BLaER1 (cell line): Measurements from ENCODE around the gene DPH3.

Experiments used
- H3K27ac ChIP-seq: shearing (Covaris generic); formaldehyde crosslinking; 2 replicates; pipeline ENCODE4 v1.8.1; 2022
- H3K27me3 ChIP-seq: shearing (Covaris generic); formaldehyde crosslinking; 2 replicates; pipeline ENCODE4 v1.8.1; 2022
- H3K36me3 ChIP-seq: shearing (Covaris generic); formaldehyde crosslinking; 2 replicates; pipeline ENCODE4 v1.8.1; 2022
- H3K4me1 ChIP-seq: shearing (Covaris generic); formaldehyde crosslinking; 2 replicates; pipeline ENCODE4 v1.8.1; 2022
- H3K4me2 ChIP-seq: shearing (Covaris generic); formaldehyde crosslinking; 2 replicates; pipeline ENCODE4 v1.8.1; 2022
- H3K4me3 ChIP-seq: shearing (Covaris generic); formaldehyde crosslinking; 2 replicates; pipeline ENCODE4 v1.8.1; 2022
- H3K9ac ChIP-seq: shearing (Covaris generic); formaldehyde crosslinking; 2 replicates; pipeline ENCODE4 v1.8.1; 2022
- H3K9me3 ChIP-seq: shearing (Covaris generic); formaldehyde crosslinking; 2 replicates; pipeline ENCODE4 v1.8.1; 2022
- H4K20me1 ChIP-seq: shearing (Covaris generic); formaldehyde crosslinking; 2 replicates; pipeline ENCODE4 v1.8.1; 2022
- Cebpa-rat ChIP-seq: shearing (Covaris generic); IDR thresholded peaks from 2 replicates; pipeline ENCODE4 v1.8.1; 2022

The DPH3 gene

DNA sequence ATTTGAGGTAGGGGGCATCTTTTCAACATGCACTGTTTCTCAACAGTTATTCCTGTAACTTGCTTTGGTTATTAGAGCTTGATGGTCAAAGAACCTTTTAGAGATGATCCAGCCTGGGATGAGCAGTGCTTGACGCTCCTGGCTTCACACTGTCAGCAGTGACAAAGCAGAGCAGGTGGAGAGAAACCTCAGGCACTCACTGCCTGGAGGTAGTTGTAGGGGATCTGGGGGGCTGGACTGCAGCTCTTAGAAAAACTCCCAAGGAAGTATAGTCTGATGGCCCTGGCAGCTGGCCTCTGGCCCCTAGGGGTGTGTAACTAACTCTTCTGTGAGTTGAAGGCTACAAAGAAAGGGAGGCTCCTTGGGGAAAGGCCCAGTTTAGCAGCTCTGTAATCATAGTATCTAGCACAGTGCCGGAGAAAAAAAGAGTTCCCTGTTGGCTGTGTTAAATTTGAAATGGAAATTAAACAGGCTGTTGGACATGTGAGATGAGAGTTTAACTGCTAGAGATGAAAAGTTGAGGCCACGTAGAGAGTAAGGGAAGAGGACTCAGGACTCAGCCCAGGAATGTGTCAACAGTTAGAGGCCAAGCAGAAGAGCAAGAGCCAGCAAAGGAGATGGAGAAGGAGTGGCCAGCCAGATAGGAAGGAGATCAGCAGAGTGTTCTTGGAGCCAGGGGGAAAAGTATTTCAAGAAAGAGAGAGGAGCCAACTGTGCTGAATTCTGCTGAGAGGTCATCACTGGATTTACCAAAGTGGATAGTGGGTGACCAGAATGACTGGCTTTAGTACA, 14.5 kb upstream of the DPH3 start:
- Histone ChIP-seq H3K9me3 (no peaks in the 10 kb centered on the region), H3K27me3 (no peaks in the 10 kb centered on the region), H3K36me3 (peaks cover 53% of the 10 kb centered on the region), H3K27ac (no peak overlapping the region), H3K4me3 (no peak overlapping the region), H4K20me1 (no peaks in the 10 kb centered on the region), H3K4me1 (no peaks in the 10 kb centered on the region), H3K4me2 (no peak overlapping the region), H3K9ac (no peak overlapping the region)
- no peak for TF ChIP-seq Cebpa-rat

DNA sequence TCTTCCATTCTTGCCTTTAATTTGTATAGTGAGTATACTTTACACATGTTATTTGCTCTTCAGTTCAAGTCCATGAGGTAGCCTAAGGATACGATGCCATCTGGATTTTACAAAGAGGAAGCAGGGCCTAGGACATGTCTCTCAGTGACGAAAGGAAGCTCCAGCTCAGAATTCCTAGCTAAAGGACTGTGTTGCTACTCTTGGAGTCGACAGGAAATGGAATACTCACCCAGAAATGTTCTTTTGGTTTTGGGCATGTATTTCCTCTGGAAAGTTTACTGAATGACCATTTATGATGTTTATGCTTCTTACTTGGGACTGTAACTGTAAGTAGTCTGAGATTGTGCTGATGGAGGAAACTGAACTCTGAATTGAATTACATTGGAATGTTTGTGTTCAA, 12.7 kb upstream of the DPH3 start:
- Histone ChIP-seq H3K9me3 (no peaks in the 10 kb centered on the region), H3K27me3 (no peaks in the 10 kb centered on the region), H3K4me1 (no peaks in the 10 kb centered on the region), H3K4me2 (no peak overlapping the region), H3K36me3 (peaks cover 42% of the 10 kb centered on the region), H3K4me3 (no peak overlapping the region), H3K27ac (no peak overlapping the region), H4K20me1 (no peaks in the 10 kb centered on the region), H3K9ac (no peak overlapping the region)
- TF ChIP-seq Cebpa-rat = no peak

DNA sequence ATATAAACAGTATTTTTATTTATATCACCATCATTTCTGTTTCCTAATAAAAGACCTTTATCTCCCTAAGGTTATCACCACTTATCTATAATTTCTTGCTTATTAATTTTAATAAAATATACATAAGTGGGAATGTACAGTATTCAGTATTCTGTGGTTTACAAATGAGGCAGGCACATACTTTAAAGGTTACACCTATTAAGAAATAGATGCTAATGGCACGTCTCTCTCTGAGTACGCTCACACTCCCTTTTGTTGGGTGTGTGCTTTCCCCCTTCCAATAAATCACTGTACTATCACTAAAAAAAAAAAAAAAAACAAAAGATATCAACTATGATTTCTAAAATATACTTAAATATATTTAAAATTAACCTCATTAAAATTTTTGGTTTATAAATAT, 9.1 kb upstream of the DPH3 start:
- no peaks in the 10 kb centered on the region for H3K27me3 ChIP-seq
- H3K27ac ChIP-seq = no peak overlapping the region
- H3K9me3 ChIP-seq = no peaks in the 10 kb centered on the region
- no peaks in the 10 kb centered on the region for H3K4me1 ChIP-seq
- TF ChIP-seq Cebpa-rat = no peak
- H4K20me1 ChIP-seq = no peaks in the 10 kb centered on the region
- peaks cover 46% of the 10 kb centered on the region for H3K36me3 ChIP-seq
- no peak overlapping the region for H3K4me3 ChIP-seq
- no peak overlapping the region for H3K9ac ChIP-seq
- H3K4me2 ChIP-seq = no peak overlapping the region

DNA sequence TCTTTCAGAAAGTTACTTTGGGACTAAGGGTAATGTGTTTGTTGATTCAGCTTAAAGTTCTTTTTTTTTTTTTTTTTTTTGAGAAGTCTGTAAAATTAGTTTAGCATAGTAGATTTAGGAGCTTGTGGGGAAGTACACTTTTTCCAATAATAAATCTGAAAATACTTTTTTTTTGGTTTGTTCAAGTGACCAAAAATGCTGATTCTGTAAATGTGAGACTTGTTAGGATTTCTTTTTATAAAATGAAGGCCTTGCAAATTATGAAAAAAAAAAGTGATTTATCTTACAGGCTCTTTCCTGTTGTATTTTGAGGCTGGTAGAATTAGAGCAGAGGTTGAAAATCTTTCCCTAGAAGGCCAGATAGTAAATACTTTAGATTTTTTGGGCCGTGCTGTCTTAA, 7.8 kb upstream of the DPH3 start:
- no peak for TF ChIP-seq Cebpa-rat
- H4K20me1 ChIP-seq = 0 out of 2 replicates have a peak, but pooled peaks cover 4% of the 10 kb centered on the region
- H3K27me3 ChIP-seq = no peaks in the 10 kb centered on the region
- peaks cover 37% of the 10 kb centered on the region for H3K36me3 ChIP-seq
- H3K4me1 ChIP-seq = no peaks in the 10 kb centered on the region
- H3K9me3 ChIP-seq = no peaks in the 10 kb centered on the region
- H3K4me2 ChIP-seq = no peak overlapping the region
- H3K9ac ChIP-seq = no peak overlapping the region
- H3K27ac ChIP-seq = no peak overlapping the region
- no peak overlapping the region for H3K4me3 ChIP-seq

DNA sequence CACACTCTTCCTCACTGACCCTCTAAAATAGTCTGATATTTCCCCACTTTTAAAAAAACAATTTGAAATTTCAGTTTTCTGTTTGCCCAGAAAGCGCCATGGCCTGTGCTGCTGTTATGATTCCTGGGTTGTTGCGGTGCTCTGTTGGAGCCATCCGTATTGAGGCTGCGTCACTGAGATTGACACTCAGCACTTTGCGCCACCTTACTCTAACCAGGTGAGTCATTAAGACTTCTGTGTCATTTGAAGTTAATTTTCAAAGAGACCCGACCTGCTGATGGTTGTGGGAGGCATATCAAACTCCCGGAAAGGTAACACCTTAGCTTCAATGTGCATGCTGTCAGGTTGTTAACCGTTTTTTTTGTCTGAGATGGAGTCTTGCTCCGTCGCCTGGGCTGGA, 6.1 kb upstream of the DPH3 start:
- TF ChIP-seq Cebpa-rat = no peak

DNA sequence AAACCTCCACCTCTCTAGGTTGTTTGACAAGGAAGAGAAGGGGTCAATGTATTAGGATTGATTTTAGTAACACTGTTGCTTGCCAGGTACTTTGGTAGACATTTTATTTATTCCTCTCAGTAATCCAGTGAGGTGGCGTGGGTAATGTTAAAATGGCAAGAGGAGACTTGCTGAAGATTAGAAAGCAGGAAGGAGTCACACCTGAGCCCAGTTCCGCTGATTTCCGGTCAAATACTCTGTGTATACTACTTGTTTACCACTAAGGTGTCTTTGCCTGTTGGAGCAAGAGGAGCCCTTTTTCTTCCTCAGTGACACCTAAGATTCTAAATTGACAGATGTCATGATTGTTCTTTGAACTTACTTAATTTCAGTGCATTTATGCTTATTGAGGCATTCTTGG, 2.0 kb upstream of the DPH3 start:
- Histone ChIP-seq H3K27ac (no peak overlapping the region), H3K27me3 (no peaks in the 10 kb centered on the region), H3K4me3 (no peak overlapping the region), H4K20me1 (0 out of 2 replicates have a peak, but pooled peaks cover 9% of the 10 kb centered on the region), H3K9me3 (no peaks in the 10 kb centered on the region), H3K4me2 (peak overlapping the region; percentile 87), H3K9ac (peak overlapping the region; percentile 83), H3K4me1 (peaks cover 31% of the 10 kb centered on the region), H3K36me3 (peaks cover 18% of the 10 kb centered on the region)
- no peak for TF ChIP-seq Cebpa-rat

More for the DNA sequence above, 6.1 kb upstream of the DPH3 start:
- Histone ChIP-seq H3K27ac (no peak overlapping the region), H3K9ac (no peak overlapping the region), H4K20me1 (0 out of 2 replicates have a peak, but pooled peaks cover 9% of the 10 kb centered on the region), H3K4me3 (no peak overlapping the region), H3K36me3 (peaks cover 30% of the 10 kb centered on the region), H3K27me3 (no peaks in the 10 kb centered on the region), H3K4me1 (peaks cover 11% of the 10 kb centered on the region), H3K4me2 (no peak overlapping the region), H3K9me3 (no peaks in the 10 kb centered on the region)

DNA sequence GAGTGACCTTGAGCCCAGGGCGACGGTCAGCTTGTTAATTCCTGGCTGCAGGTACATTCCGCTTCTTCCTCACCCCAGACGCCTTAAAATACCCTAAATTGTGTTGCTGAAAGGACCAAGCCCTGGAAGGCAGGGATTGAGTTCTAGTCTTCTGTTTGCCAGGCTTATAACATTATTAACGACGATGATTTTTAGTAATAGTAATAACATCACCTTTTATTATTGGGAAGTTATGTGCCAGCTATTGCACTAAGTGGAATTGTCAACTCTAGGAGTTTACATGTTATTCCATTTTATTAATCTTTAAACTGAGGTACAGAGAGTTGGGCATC, 678 bp upstream of the DPH3 start:
- peak overlapping the region; percentile 87 for H3K4me2 ChIP-seq
- H4K20me1 ChIP-seq = 0 out of 2 replicates have a peak, but pooled peaks cover 9% of the 10 kb centered on the region
- H3K9me3 ChIP-seq = no peaks in the 10 kb centered on the region
- H3K27me3 ChIP-seq = no peaks in the 10 kb centered on the region
- peak overlapping the region; percentile 83 for H3K9ac ChIP-seq
- H3K36me3 ChIP-seq = peaks cover 14% of the 10 kb centered on the region
- peaks cover 31% of the 10 kb centered on the region for H3K4me1 ChIP-seq
- H3K27ac ChIP-seq = peak overlapping the region; percentile 57
- no peak for TF ChIP-seq Cebpa-rat
- H3K4me3 ChIP-seq = peak overlapping the region; percentile 76

DNA sequence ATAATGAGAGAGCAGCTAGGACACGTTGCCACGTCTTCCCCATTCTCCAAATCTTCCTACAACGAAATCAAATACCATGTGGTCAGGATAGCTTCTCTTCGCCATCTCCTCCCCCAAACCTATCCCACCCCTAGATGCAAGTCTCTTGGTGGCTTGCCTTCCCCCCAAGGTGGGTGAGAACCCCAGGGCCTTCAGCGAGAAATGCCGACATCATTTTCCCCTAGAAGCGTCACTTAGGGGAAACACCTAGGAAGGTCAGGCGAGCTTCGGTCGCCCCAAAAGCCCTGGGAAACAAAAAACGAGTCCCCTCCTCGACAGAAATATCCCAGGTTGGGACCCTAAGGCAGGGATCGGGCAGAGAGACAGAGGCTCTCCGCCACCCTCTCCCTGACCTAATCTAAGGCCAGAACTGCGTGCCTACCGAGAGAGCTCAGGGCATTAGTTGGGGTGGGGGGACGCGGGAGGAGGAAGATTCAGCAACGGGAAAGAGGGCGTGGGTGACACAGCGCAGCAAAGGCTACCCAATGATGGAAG, 502 bp downstream of the DPH3 start:
- H3K36me3 ChIP-seq = peaks cover 23% of the 10 kb centered on the region
- peak overlapping the region; percentile 85 for H3K9ac ChIP-seq
- peaks cover 31% of the 10 kb centered on the region for H3K4me1 ChIP-seq
- no peaks in the 10 kb centered on the region for H3K9me3 ChIP-seq
- H3K27ac ChIP-seq = peak overlapping the region; percentile 46
- no peak for TF ChIP-seq Cebpa-rat
- H3K27me3 ChIP-seq = no peaks in the 10 kb centered on the region
- 0 out of 2 replicates have a peak, but pooled peaks cover 9% of the 10 kb centered on the region for H4K20me1 ChIP-seq
- peak overlapping the region; percentile 89 for H3K4me2 ChIP-seq
- H3K4me3 ChIP-seq = peak overlapping the region; percentile 76

DNA sequence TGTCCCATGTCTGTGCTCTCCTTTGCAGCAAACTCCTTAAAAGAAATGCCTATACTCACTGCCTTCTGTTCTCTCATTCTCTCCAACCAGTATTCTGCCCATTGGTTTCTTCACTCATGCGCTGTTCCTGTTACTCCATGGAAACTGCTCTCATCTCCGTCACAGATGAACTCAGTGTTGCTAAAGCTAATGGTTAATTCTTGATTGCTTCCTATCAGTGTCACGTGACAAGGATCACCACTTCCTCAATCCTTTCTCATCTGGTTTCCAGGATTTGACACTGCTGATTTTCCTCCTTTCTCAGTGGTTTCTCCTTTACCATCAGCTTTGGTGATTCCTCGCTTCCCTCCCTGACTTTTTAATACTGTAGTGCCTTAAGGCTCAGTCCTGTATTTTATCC, 2.6 kb downstream of the DPH3 start:
- 0 out of 2 replicates have a peak, but pooled peaks cover under 1% of the 10 kb centered on the region for H4K20me1 ChIP-seq
- no peak overlapping the region for H3K27ac ChIP-seq
- peaks cover 31% of the 10 kb centered on the region for H3K4me1 ChIP-seq
- H3K36me3 ChIP-seq = peaks cover 26% of the 10 kb centered on the region
- TF ChIP-seq Cebpa-rat = no peak
- no peaks in the 10 kb centered on the region for H3K9me3 ChIP-seq
- H3K9ac ChIP-seq = no peak overlapping the region
- H3K4me2 ChIP-seq = no peak overlapping the region
- H3K4me3 ChIP-seq = no peak overlapping the region
- H3K27me3 ChIP-seq = no peaks in the 10 kb centered on the region

DNA sequence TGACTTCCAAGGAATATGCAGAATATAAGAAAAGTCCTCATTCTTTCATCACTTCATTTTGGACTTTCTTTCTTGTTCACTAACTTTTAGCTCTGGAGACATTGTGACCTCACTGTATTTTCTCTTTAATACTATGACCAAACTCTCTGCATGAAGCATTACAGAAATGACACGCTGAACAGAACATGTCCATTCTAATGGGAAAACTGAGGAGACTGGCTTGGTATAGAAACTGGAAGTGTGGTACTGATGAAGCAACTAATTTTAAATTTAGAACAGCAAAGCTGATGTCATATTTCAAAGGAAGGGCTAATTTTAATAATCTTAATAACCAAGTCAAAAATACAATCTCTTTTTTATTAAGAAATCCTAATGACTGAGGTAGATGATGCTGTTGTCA, 4.7 kb downstream of the DPH3 start:
- Histone ChIP-seq H3K9ac (no peak overlapping the region), H3K4me1 (peaks cover 15% of the 10 kb centered on the region), H3K27ac (no peak overlapping the region), H3K27me3 (no peaks in the 10 kb centered on the region), H3K36me3 (peaks cover 26% of the 10 kb centered on the region), H4K20me1 (no peaks in the 10 kb centered on the region), H3K9me3 (no peaks in the 10 kb centered on the region), H3K4me2 (no peak overlapping the region), H3K4me3 (no peak overlapping the region)
- TF ChIP-seq Cebpa-rat = no peak
